Stimulated activated CD8-positive, alpha-beta memory T cell treated with anti-CD3 and anti-CD28 coated beads, Interleukin-4, amount 100 ng/mL, for 4 hours (primary cell): Measurements from ENCODE around the gene KRT36.

Experiments
- DNase-seq, 2 donors: peaks; one replicate each; pipeline ENCODE4 v3.0.0-alpha.2; 2020; ENCODE audit warnings: low read depth in 2 of 2, low spot score in 1 of 2

KRT36 gene

GRCh38 chr17:41444186-41444585 is 45.5 kb downstream of the KRT36 start:
- DNase-seq, result no peak

- no peak for DNase-seq
Observed at GRCh38 chr17:41442739-41443138, 47.0 kb downstream of the KRT36 start.

DNA sequence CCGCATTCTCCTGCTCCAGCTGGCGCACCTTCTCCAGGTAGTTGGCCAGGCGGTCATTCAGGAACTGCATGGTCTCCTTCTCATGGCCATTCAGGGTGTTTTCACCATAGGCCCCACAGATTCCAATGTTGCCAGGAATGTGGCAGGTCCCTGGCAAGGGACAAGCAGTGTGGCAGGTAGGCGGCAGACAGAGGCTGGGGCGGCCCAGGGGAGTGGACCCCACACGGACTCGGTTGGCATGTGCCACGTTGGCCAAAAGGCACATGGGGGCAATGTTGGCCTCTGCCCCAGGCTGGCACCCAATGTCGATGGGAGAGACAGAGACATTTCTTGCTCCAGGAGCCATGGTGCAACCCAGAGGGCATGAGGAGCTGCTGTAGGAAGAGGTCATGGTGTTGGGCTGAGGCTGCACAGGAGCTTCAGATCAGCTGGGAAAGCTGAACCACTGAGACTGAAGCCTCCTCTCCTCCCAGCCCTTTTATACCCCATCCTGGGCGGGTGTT is 49.1 kb downstream of the KRT36 start, which contains the start of gene KRT38:
TSS of gene KRT38 (minus strand) at position 453 of the 503 bp plus-strand sequence. CDS start at position 391, 62 bp downstream.
- DNase-seq, result no peak

DNA sequence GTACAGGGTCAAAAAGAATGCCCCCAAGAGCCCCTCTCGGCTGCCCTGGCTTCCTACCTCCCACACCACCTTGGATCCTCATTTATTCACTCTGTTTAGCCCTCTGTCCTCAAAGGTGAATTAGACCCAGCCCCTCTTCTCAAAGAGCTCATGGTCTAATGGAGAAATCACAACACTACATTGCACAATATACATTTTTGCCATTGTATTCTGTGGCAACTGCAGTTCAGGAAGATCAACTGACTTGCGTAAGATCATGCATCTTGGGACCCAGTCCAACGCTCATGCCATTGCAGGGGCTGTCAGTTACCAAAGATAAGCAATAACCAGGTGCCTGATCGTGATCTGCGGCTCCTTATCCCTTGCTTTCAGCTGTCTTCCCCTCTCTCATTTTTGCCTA is 50.3 kb downstream of the KRT36 start:
- no peak for DNase-seq

- DNase-seq, result no peak
Observed at GRCh38 chr17:41437769-41438168, 51.9 kb downstream of the KRT36 start.

DNA sequence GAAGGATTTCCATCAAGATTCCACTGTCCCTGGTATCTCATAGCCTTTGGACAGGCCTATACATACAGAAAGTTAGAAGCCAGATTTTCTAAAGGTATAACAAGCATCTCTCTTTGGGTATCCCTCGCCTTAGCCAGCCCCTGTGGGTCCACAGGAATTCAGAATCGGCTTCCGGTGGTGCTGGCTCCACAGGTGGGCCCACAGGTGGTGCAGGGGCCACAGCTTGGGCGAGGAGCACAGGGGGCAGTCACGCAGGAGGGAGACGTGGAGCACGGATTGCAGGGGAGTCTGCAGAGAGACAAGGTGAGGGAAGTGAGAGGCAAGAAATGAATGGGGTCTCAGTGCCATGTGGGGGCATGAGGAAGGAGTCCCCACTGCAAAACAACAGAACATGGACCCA is 52.5 kb downstream of the KRT36 start:
- DNase-seq, result no peak
